ENCODE results near the gene RHBDD3. TPM values are rescaled to one million over a fixed set of nuclear protein-coding genes. Genes with fewer than 3 reads are reported as not detected.

RHBDD3 gene
- total and polyA plus RNA-seq, 2 of the 4 experiments (the other 2 are of a cell fraction), result 5.7 to 21.5 TPM

- DNase-seq (no peak), ATAC-seq (ENCODE audit: low read depth) (no peak)
- Histone ChIP-seq H4K8ac (ENCODE audit: low read depth in 2 of 2, low read length in 2 of 2) (no peak overlapping the region), H3K4me1 (ENCODE audit: control insufficient read depth, insufficient read depth, low read length) (peaks cover 8% of the 10 kb centered on the region), H3K14ac (replicated peaks; ENCODE audit: low read depth, low read length) (no peak overlapping the region), H3K9me1 (ENCODE audit: insufficient read depth, low read length) (peaks cover 11% of the 10 kb centered on the region), H3K23ac (ENCODE audit: low read depth, low read length) (no peak overlapping the region), H2AK5ac (ENCODE audit: low read depth, low read length) (no peak overlapping the region), H3K4me3 (ENCODE audit: insufficient read depth, low read depth, low read length) (no peak overlapping the region), H3K79me1 (ENCODE audit: low read depth in 1 of 2, low read length in 2 of 2) (peaks cover 0 to 60% of the 10 kb centered on the region in 2 experiments; a peak in 3 of 4 replicates), H2BK5ac (ENCODE audit: low read depth, low read length, poor library complexity, severe bottlenecking) (no peak overlapping the region), H3K36me3 (ENCODE audit: control insufficient read depth, insufficient read depth, low read length) (peaks cover 30% of the 10 kb centered on the region), H2AFZ (replicated peaks; ENCODE audit: low read length, poor library complexity) (no peak overlapping the region), H2BK120ac (ENCODE audit: low read depth, low read length) (no peak overlapping the region), H3K4me2 (ENCODE audit: low read depth, low read length) (no peak overlapping the region), H3K27ac (ENCODE audit: insufficient read depth, low read length) (no peak overlapping the region), H4K5ac (ENCODE audit: low read depth, low read length) (no peak overlapping the region), H2BK15ac (ENCODE audit: low read depth, low read length) (no peak overlapping the region), H2AK9ac (replicated peaks; ENCODE audit: low read depth, low read length, poor library complexity) (no peak overlapping the region), H3K18ac (ENCODE audit: low read depth, low read length) (no peak overlapping the region), H4K20me1 (ENCODE audit: insufficient read depth, low read length) (peaks cover 90% of the 10 kb centered on the region), H3K56ac (ENCODE audit: extremely low read depth, insufficient read depth, low read length) (no peak overlapping the region), H3K9ac (ENCODE audit: low read depth, low read length) (no peak overlapping the region), H3K4ac (ENCODE audit: low read depth, low read length) (no peak overlapping the region), H4K91ac (ENCODE audit: insufficient read depth, low read depth, low read length) (no peak overlapping the region), H3K9me3 (ENCODE audit: control insufficient read depth, insufficient read depth, low read length) (no peaks in the 10 kb centered on the region), H3K27me3 (ENCODE audit: control insufficient read depth, insufficient read depth, low read length) (no peaks in the 10 kb centered on the region), H2BK20ac (ENCODE audit: low read depth, low read length) (no peak overlapping the region)
- no TSS peak for BruUV-seq (replicated peaks)
- CTCF ChIA-PET, result no interaction called here
- 100% methylated on average over 1 of the region's 2 CpGs; no CpG with 5 or more reads in 1 of the 2 experiments for WGBS, 2 experiments (ENCODE audit: extremely low coverage in 2 of 2, insufficient read length in 1 of 2)
- intact Hi-C loops (cut with micrococcal nuclease) (no loop called here), in situ Hi-C loops (cut with MboI; ENCODE audit: low sequenced_read_pairs) (no loop called here), dilution Hi-C loops (cut with HindIII; ENCODE audit: low sequenced_read_pairs, unreplicated experiment) (no loop called here)
- TF ChIP-seq RFX5 (IDR thresholded peaks at IDR 0.05; ENCODE audit: low read depth, low read length) (no peak), MAFK (IDR thresholded peaks at IDR 0.05; ENCODE audit: low read depth, low read length) (no peak), POLR2A (IDR thresholded peaks at IDR 0.05; ENCODE audit: low read depth, low read length) (no peak), BHLHE40 (IDR thresholded peaks at IDR 0.05; ENCODE audit: low read depth, low read length) (no peak), NFE2L2 (IDR thresholded peaks at IDR 0.05; ENCODE audit: low read depth, low read length) (no peak), USF2 (IDR thresholded peaks at IDR 0.05; ENCODE audit: low read depth, low read length) (no peak)
- POLR2A ChIA-PET (ENCODE audit: unreplicated experiment), result no interaction called here
Observed at GRCh38 chr22:29272624-29273023, 4.8 kb upstream of the RHBDD3 start.

Data from IMR-90 (cell line).